ENCODE results near the gene TRAF1. TPM values are rescaled to one million over a fixed set of nuclear protein-coding genes. Genes with fewer than 3 reads are reported as not detected.

Gene TRAF1
- total and polyA plus RNA-seq, 5 donors from 2014 or later = 13.5 to 167 (median 16.9) TPM

- H3K4me1 ChIP-seq (ENCODE audit: control insufficient read depth, insufficient read depth, low read length, poor library complexity, severe bottlenecking) = peaks cover 46% of the 10 kb centered on the region
- peak overlapping the region; percentile 84 to 97 (median 92) for H3K27ac Mint-ChIP-seq
- peak overlapping the region in 2 of 4 donors; percentile 28 to 79 for H3K4me3 Mint-ChIP-seq
- H3K9me3 ChIP-seq (ENCODE audit: control insufficient read depth in 2 of 2, low read length in 2 of 2) = no peaks in the 10 kb centered on the region
- peaks cover 0 to 1% (median 0%) of the 10 kb centered on the region in 7 donors for H3K9me3 Mint-ChIP-seq
- no peak overlapping the region for H3K4me3 ChIP-seq (ENCODE audit: low read depth, low read length)
- H3K27me3 ChIP-seq (ENCODE audit: control insufficient read depth, insufficient read depth, low read length) = no peaks in the 10 kb centered on the region
- H3K27ac ChIP-seq (ENCODE audit: insufficient read depth, low read length, poor library complexity, severe bottlenecking) = peak overlapping the region; percentile 90
- no peaks in the 10 kb centered on the region for H3K27me3 Mint-ChIP-seq
- ATAC-seq (ENCODE audit: low read depth in 2 of 2) (no peak), DNase-seq (no peak)
- peaks cover 26% of the 10 kb centered on the region for H3K36me3 Mint-ChIP-seq
- H3K36me3 ChIP-seq (ENCODE audit: control insufficient read depth, insufficient read depth, low read length) = peaks cover 64% of the 10 kb centered on the region
- H3K4me1 Mint-ChIP-seq = peaks cover 8 to 58% (median 36%) of the 10 kb centered on the region in 4 donors
These were observed 56.4 kb downstream of the TRAF1 start for GRCh38 chr9:120870206-120870605.

DNA sequence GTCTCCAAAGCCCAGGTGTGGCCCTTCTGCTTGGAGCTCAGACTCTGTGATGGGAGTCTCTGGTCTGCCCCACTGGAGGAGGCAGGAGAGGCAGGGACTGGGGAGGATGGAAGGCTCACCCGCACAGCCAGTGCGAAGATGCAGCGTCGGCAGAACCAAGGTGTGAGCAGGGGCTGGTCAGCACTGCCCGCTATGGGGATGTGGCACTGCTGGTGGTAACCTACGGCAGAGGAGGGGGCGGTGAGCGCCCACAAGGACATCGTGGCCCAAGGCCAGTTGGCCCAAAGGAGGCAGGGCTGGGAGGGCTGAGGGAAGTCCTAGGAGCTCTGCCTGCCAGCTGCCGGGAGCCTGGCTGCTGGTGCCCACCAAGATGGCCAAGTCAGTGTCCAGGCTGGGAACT is 56.9 kb downstream of the TRAF1 start:
- Histone ChIP-seq H3K27me3 (ENCODE audit: control insufficient read depth, insufficient read depth, low read length) (no peaks in the 10 kb centered on the region), H3K27ac (ENCODE audit: insufficient read depth, low read length, poor library complexity, severe bottlenecking) (peak overlapping the region; percentile 90), H3K36me3 (ENCODE audit: control insufficient read depth, insufficient read depth, low read length) (peaks cover 65% of the 10 kb centered on the region), H3K9me3 (ENCODE audit: control insufficient read depth in 2 of 2, low read length in 2 of 2) (no peaks in the 10 kb centered on the region), H3K4me3 (ENCODE audit: low read depth, low read length) (peak overlapping the region; percentile 53), H3K4me1 (ENCODE audit: control insufficient read depth, insufficient read depth, low read length, poor library complexity, severe bottlenecking) (peaks cover 45% of the 10 kb centered on the region)
- Mint-ChIP-seq H3K4me1 (peaks cover 6 to 54% (median 33%) of the 10 kb centered on the region in 4 donors), H3K4me3 (peak overlapping the region in 3 of 4 donors; percentile 39 to 94 (median 93)), H3K27ac (peak overlapping the region; percentile 92 to 98 (median 97)), H3K9me3 (peaks cover 0 to 1% (median 0%) of the 10 kb centered on the region in 7 donors), H3K36me3 (peaks cover 26% of the 10 kb centered on the region), H3K27me3 (no peaks in the 10 kb centered on the region)
- ATAC-seq (ENCODE audit: low read depth in 2 of 2) = no peak
- DNase-seq = no peak

- ATAC-seq (ENCODE audit: low read depth in 2 of 2) (no peak), DNase-seq (no peak)
- H3K9me3 ChIP-seq (ENCODE audit: control insufficient read depth in 2 of 2, low read length in 2 of 2) = no peaks in the 10 kb centered on the region
- Mint-ChIP-seq H3K4me1 (peaks cover 6 to 50% (median 30%) of the 10 kb centered on the region in 4 donors), H3K36me3 (peaks cover 23% of the 10 kb centered on the region), H3K4me3 (peak overlapping the region; percentile 79 to 94 (median 90)), H3K27me3 (no peaks in the 10 kb centered on the region), H3K9me3 (peaks cover 0 to 1% (median 0%) of the 10 kb centered on the region in 7 donors), H3K27ac (peak overlapping the region; percentile 92 to 98 (median 97))
- H3K4me1 ChIP-seq (ENCODE audit: control insufficient read depth, insufficient read depth, low read length, poor library complexity, severe bottlenecking) = peaks cover 43% of the 10 kb centered on the region
- H3K36me3 ChIP-seq (ENCODE audit: control insufficient read depth, insufficient read depth, low read length) = peaks cover 63% of the 10 kb centered on the region
- H3K27me3 ChIP-seq (ENCODE audit: control insufficient read depth, insufficient read depth, low read length) = no peaks in the 10 kb centered on the region
- H3K4me3 ChIP-seq (ENCODE audit: low read depth, low read length) = peak overlapping the region; percentile 53
- H3K27ac ChIP-seq (ENCODE audit: insufficient read depth, low read length, poor library complexity, severe bottlenecking) = peak overlapping the region; percentile 90
These were observed 57.3 kb downstream of the TRAF1 start for GRCh38 chr9:120869360-120869687.

- Mint-ChIP-seq H3K36me3 (peaks cover 28% of the 10 kb centered on the region), H3K4me1 (peaks cover 6 to 45% (median 27%) of the 10 kb centered on the region in 4 donors), H3K27me3 (no peaks in the 10 kb centered on the region), H3K4me3 (peak overlapping the region; percentile 86 to 94 (median 90)), H3K9me3 (peaks cover 0 to 1% (median 0%) of the 10 kb centered on the region in 7 donors), H3K27ac (peak overlapping the region; percentile 93 to 98 (median 97))
- H3K4me1 ChIP-seq (ENCODE audit: control insufficient read depth, insufficient read depth, low read length, poor library complexity, severe bottlenecking) = peaks cover 38% of the 10 kb centered on the region
- peaks cover 60% of the 10 kb centered on the region for H3K36me3 ChIP-seq (ENCODE audit: control insufficient read depth, insufficient read depth, low read length)
- no peaks in the 10 kb centered on the region for H3K27me3 ChIP-seq (ENCODE audit: control insufficient read depth, insufficient read depth, low read length)
- H3K27ac ChIP-seq (ENCODE audit: insufficient read depth, low read length, poor library complexity, severe bottlenecking) = peak overlapping the region; percentile 90
- peak overlapping the region; percentile 66 for H3K4me3 ChIP-seq (ENCODE audit: low read depth, low read length)
- peak; percentile 94 to 97 (median 96) for DNase-seq
- no peaks in the 10 kb centered on the region for H3K9me3 ChIP-seq (ENCODE audit: control insufficient read depth in 2 of 2, low read length in 2 of 2)
- peak; percentile 86 for ATAC-seq (ENCODE audit: low read depth in 2 of 2)
These were observed 57.8 kb downstream of the TRAF1 start for GRCh38 chr9:120868676-120869359.

GRCh38 chr9:120868339-120868675 is 58.3 kb downstream of the TRAF1 start:
- no peaks in the 10 kb centered on the region for H3K27me3 Mint-ChIP-seq
- peaks cover 30% of the 10 kb centered on the region for H3K36me3 Mint-ChIP-seq
- ATAC-seq (ENCODE audit: low read depth in 2 of 2) (peak; percentile 17 to 29), DNase-seq (no peak)
- H3K4me3 Mint-ChIP-seq = peak overlapping the region; percentile 69 to 87 (median 80)
- peak overlapping the region; percentile 66 for H3K4me3 ChIP-seq (ENCODE audit: low read depth, low read length)
- peak overlapping the region; percentile 90 for H3K27ac ChIP-seq (ENCODE audit: insufficient read depth, low read length, poor library complexity, severe bottlenecking)
- peaks cover 6 to 40% (median 22%) of the 10 kb centered on the region in 4 donors for H3K4me1 Mint-ChIP-seq
- H3K4me1 ChIP-seq (ENCODE audit: control insufficient read depth, insufficient read depth, low read length, poor library complexity, severe bottlenecking) = peaks cover 33% of the 10 kb centered on the region
- peaks cover 60% of the 10 kb centered on the region for H3K36me3 ChIP-seq (ENCODE audit: control insufficient read depth, insufficient read depth, low read length)
- H3K9me3 ChIP-seq (ENCODE audit: control insufficient read depth in 2 of 2, low read length in 2 of 2) = no peaks in the 10 kb centered on the region
- H3K27me3 ChIP-seq (ENCODE audit: control insufficient read depth, insufficient read depth, low read length) = no peaks in the 10 kb centered on the region
- H3K9me3 Mint-ChIP-seq = peaks cover 0 to 1% (median 0%) of the 10 kb centered on the region in 7 donors
- H3K27ac Mint-ChIP-seq = peak overlapping the region; percentile 93 to 97 (median 94)

GRCh38 chr9:120867676-120868338 is 58.8 kb downstream of the TRAF1 start:
- Mint-ChIP-seq H3K4me1 (peaks cover 2 to 35% (median 17%) of the 10 kb centered on the region in 4 donors), H3K27me3 (no peaks in the 10 kb centered on the region), H3K9me3 (peaks cover 0 to 1% (median 0%) of the 10 kb centered on the region in 7 donors), H3K4me3 (peak overlapping the region; percentile 69 to 87 (median 80)), H3K36me3 (peaks cover 32% of the 10 kb centered on the region), H3K27ac (peak overlapping the region; percentile 93 to 97 (median 94))
- H3K27me3 ChIP-seq (ENCODE audit: control insufficient read depth, insufficient read depth, low read length) = no peaks in the 10 kb centered on the region
- DNase-seq = no peak
- peaks cover 28% of the 10 kb centered on the region for H3K4me1 ChIP-seq (ENCODE audit: control insufficient read depth, insufficient read depth, low read length, poor library complexity, severe bottlenecking)
- H3K36me3 ChIP-seq (ENCODE audit: control insufficient read depth, insufficient read depth, low read length) = peaks cover 58% of the 10 kb centered on the region
- H3K4me3 ChIP-seq (ENCODE audit: low read depth, low read length) = peak overlapping the region; percentile 66
- H3K27ac ChIP-seq (ENCODE audit: insufficient read depth, low read length, poor library complexity, severe bottlenecking) = peak overlapping the region; percentile 90
- ATAC-seq (ENCODE audit: low read depth in 2 of 2) = no peak
- no peaks in the 10 kb centered on the region for H3K9me3 ChIP-seq (ENCODE audit: control insufficient read depth in 2 of 2, low read length in 2 of 2)

DNA sequence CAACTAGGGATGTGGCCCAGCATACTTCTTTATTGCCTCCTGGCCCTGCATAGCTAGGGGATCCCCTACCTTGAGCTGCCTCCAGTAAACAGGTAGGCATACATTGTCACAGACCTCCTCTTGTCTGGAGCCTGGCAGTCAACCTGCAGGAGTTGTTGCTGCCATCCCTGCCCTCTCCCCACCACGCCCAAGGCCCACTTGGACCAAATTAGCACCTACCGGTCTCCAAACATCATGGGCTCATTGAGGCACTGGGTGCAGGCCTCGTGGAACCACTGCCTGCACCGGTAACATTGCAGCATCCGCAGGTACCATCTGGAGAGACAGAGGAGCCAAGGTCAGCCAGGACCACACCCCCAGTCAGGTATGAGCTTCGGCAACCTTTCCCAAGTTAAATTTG is 59.9 kb downstream of the TRAF1 start:
- Histone ChIP-seq H3K27ac (ENCODE audit: insufficient read depth, low read length, poor library complexity, severe bottlenecking) (no peak overlapping the region), H3K27me3 (ENCODE audit: control insufficient read depth, insufficient read depth, low read length) (no peaks in the 10 kb centered on the region)
- no peaks in the 10 kb centered on the region for H3K27me3 Mint-ChIP-seq

More for the DNA sequence above, 59.9 kb downstream of the TRAF1 start:
- Mint-ChIP-seq H3K27ac (no peak overlapping the region), H3K36me3 (peaks cover 30% of the 10 kb centered on the region), H3K4me1 (peaks cover 0 to 27% (median 12%) of the 10 kb centered on the region in 4 donors), H3K9me3 (peaks cover 0 to 1% (median 0%) of the 10 kb centered on the region in 7 donors), H3K4me3 (no peak overlapping the region)
- H3K4me1 ChIP-seq (ENCODE audit: control insufficient read depth, insufficient read depth, low read length, poor library complexity, severe bottlenecking) = peaks cover 22% of the 10 kb centered on the region
- ATAC-seq (ENCODE audit: low read depth in 2 of 2) (no peak), DNase-seq (no peak)
- no peaks in the 10 kb centered on the region for H3K9me3 ChIP-seq (ENCODE audit: control insufficient read depth in 2 of 2, low read length in 2 of 2)
- H3K36me3 ChIP-seq (ENCODE audit: control insufficient read depth, insufficient read depth, low read length) = peaks cover 62% of the 10 kb centered on the region
- no peak overlapping the region for H3K4me3 ChIP-seq (ENCODE audit: low read depth, low read length)

Measured in CD4-positive, CD25-positive, alpha-beta regulatory T cell (primary cell).